Epithelial cell of proximal tubule (primary cell): ENCODE measurements around the gene MAML2. TPM values are rescaled to one million over a fixed set of nuclear protein-coding genes. Genes with fewer than 3 reads are reported as not detected.

ENCODE experiments used
- DNase-seq: peaks from one replicate; pipeline ENCODE4 v3.0.0-alpha.2; 2011; ENCODE audit warnings: low read depth
- H3K4me3 ChIP-seq: 2 replicates; pipeline ENCODE4 v1.5.1; 2011; ENCODE audit warnings: low read depth, mild to moderate bottlenecking, low read length
- CTCF ChIP-seq: conservative IDR thresholded peaks from 2 replicates; pipeline ENCODE4 v1.5.1; 2012; ENCODE audit warnings: low read depth, mild to moderate bottlenecking, low read length
- total RNA-seq: library from RNA; depleted of rRNA; stranded (reverse); fragments of >200 nt; gene quantifications from 2 replicates; pipeline ENCODE4 v1.2.3, GENCODE V29; 2015

Gene MAML2
- total RNA-seq, 1 donor from 2014 or later: 5.1 TPM

- H3K4me3 ChIP-seq: no peak overlapping the region
- TF ChIP-seq CTCF: no peak
Observed at GRCh38 chr11:96232132-96232531, 110.9 kb downstream of the MAML2 start.

GRCh38 chr11:96230686-96231085, 112.3 kb downstream of the MAML2 start:
- H3K4me3 ChIP-seq: no peak overlapping the region
- TF ChIP-seq CTCF: no peak
- no peak for DNase-seq

More at GRCh38 chr11:96232132-96232531, 110.9 kb downstream of the MAML2 start:
- DNase-seq: no peak

- TF ChIP-seq CTCF: no peak
- no peak overlapping the region for H3K4me3 ChIP-seq
- no peak for DNase-seq
Observed at GRCh38 chr11:96229354-96229977, 113.5 kb downstream of the MAML2 start.

GRCh38 chr11:96228910-96229309, 114.1 kb downstream of the MAML2 start:
- DNase-seq: no peak
- TF ChIP-seq CTCF: no peak
- no peak overlapping the region for H3K4me3 ChIP-seq

- no peak for TF ChIP-seq CTCF
- no peak overlapping the region for H3K4me3 ChIP-seq
- DNase-seq: no peak
Observed at GRCh38 chr11:96228473-96228891, 114.5 kb downstream of the MAML2 start.

GRCh38 chr11:96227244-96227643, 115.8 kb downstream of the MAML2 start:
- DNase-seq: no peak
- no peak for TF ChIP-seq CTCF
- no peak overlapping the region for H3K4me3 ChIP-seq

GRCh38 chr11:96223083-96223482, 119.9 kb downstream of the MAML2 start:
- no peak overlapping the region for H3K4me3 ChIP-seq
- TF ChIP-seq CTCF: no peak
- no peak for DNase-seq
